K562 (cell line): ENCODE data around the gene PRDM1. TPM values are rescaled to one million over a fixed set of nuclear protein-coding genes. Genes with fewer than 3 reads are reported as not detected.
A peak's percentile ranks its signal among the peaks of the same experiment; 100 is the strongest.

Experiments
- ELF2 ChIP-seq: fragments of 250-450 bp; sonication (Bioruptor Pico); IDR thresholded peaks from 2 replicates; pipeline ENCODE4 v1.5.0; 2021; ENCODE audit warnings: mild to moderate bottlenecking
- FOXK2 ChIP-seq, 2 experiments: fragments of 450-650 bp; IDR thresholded peaks in 1 of 2; conservative IDR thresholded peaks in 1 of 2; 2 replicates each; pipeline ENCODE4 v1.6.1; 2016; ENCODE audit warnings: low read depth in 2 of 2, mild to moderate bottlenecking in 1 of 2
- KAT2B ChIP-seq: IDR thresholded peaks from one replicate; pipeline ENCODE4 v1.6.1; 2012; ENCODE audit warnings: low read depth, mild to moderate bottlenecking, control low read depth, inconsistent platforms, low read length, moderate library complexity
- NFE2L1 ChIP-seq: fragments of 450-650 bp; IDR thresholded peaks from 2 replicates; pipeline ENCODE4 v1.6.1; 2016; ENCODE audit warnings: missing genetic modification characterization, low read depth, mild to moderate bottlenecking, missing compliant biosample characterization, moderate library complexity, borderline replicate concordance
- NKRF ChIP-seq: fragments of 450-650 bp; IDR thresholded peaks from 2 replicates; pipeline ENCODE4 v1.6.1; 2016; ENCODE audit warnings: borderline replicate concordance
- SUPT5H ChIP-seq: fragments of 450-650 bp; IDR thresholded peaks from 2 replicates; pipeline ENCODE4 v1.6.1; 2016
- TGIF2 ChIP-seq: sonication (generic); formaldehyde crosslinking; IDR thresholded peaks from 2 replicates; pipeline ENCODE4 v1.8.1; 2022; ENCODE audit warnings: mild to moderate bottlenecking, missing genetic modification reagents, moderate library complexity
- ZBED1 ChIP-seq: IDR thresholded peaks from 2 replicates; pipeline ENCODE4 v1.6.1; 2014
- ZBTB17 ChIP-seq: fragments of 450-650 bp; formaldehyde crosslinking; IDR thresholded peaks from 2 replicates; pipeline ENCODE4 v1.4.0; 2020; ENCODE audit warnings: mild to moderate bottlenecking
- ZBTB49 ChIP-seq: sonication (generic); formaldehyde crosslinking; IDR thresholded peaks from 2 replicates; pipeline ENCODE4 v1.8.0; 2022; ENCODE audit warnings: missing genetic modification reagents, mild to moderate bottlenecking, borderline replicate concordance
- ZNF217 ChIP-seq: sonication (generic); formaldehyde crosslinking; IDR thresholded peaks from 2 replicates; pipeline ENCODE4 v1.8.0; 2022; ENCODE audit warnings: mild to moderate bottlenecking, missing genetic modification reagents
- polyA plus RNA-seq, 8 experiments: library from polyadenylated mRNA; depleted of rRNA in 4 of 8; stranded (reverse) in 5 of 8; unstranded in 3 of 8; fragments of >200 nt; fragmentation: Nextera tagmentation in 2 of 8; fragmentation: Illumina TruSeq in 1 of 8; extraction: Ambion mirVana in 2 of 8; extraction: Trizol in 1 of 8; gene quantifications; 2 replicates each; pipeline versions ENCODE4 v1.2.1 to v1.2.3, GENCODE V29; 2011 to 2014; ENCODE audit warnings: inconsistent platforms in 1 of 8, missing spikeins in 1 of 8
- total RNA-seq, 7 experiments: library from RNA; depleted of rRNA in 6 of 7; stranded (reverse); fragments of >200 nt in 6 of 7; fragmentation: Illumina TruSeq in 2 of 7; extraction: Trizol in 2 of 7; gene quantifications; 2 replicates each; pipeline versions ENCODE4 v1.2.1 to v1.2.3, GENCODE V29; 2011 to 2021; ENCODE audit warnings: low replicate concordance in 1 of 7

Gene PRDM1
- total and polyA plus RNA-seq, 9 of the 15 experiments (the other 6 are each of a cell fraction or from before 2014, with no cell fraction given): 0.09 to 0.89 (median 0.27) TPM

GRCh38 chr6:106097411-106098231 is 11.5 kb downstream of the PRDM1 start (continued):
- no peak for TF ChIP-seq ZNF217 (CRISPR knock-in tag)
- no peak for TF ChIP-seq ZBTB17 (CRISPR knock-in tag)
- TF ChIP-seq ELF2 (CRISPR knock-in tag): no peak
- no peak for TF ChIP-seq ZBTB49 (CRISPR knock-in tag)
- no peak for TF ChIP-seq TGIF2 (CRISPR knock-in tag)
- TF ChIP-seq KAT2B: no peak
- TF ChIP-seq NFE2L1: peak; percentile 25; the same call in 1 of the 2 replicates
- no peak for TF ChIP-seq ZBED1
- TF ChIP-seq NKRF: no peak
- TF ChIP-seq SUPT5H: peak; percentile 40; the same call in 1 of the 2 replicates
- TF ChIP-seq FOXK2 (conservative IDR thresholded peaks at IDR 0.05 in 1 of 2, IDR thresholded peaks at IDR 0.05 in 1 of 2; ENCODE audit: low read depth in 2 of 2): peak; percentile 81 to 86
